GM12878 (cell line): Measurements from ENCODE around the gene HSF4.

ENCODE experiments used
- POLR2AphosphoS5 ChIP-seq: IDR thresholded peaks from 2 replicates; pipeline ENCODE4 v1.6.1; 2011; ENCODE audit warnings: mild to moderate bottlenecking, low read length, inconsistent platforms
- RAD21 ChIP-seq: IDR thresholded peaks from 2 replicates; pipeline ENCODE4 v1.6.1; 2011; ENCODE audit warnings: mild to moderate bottlenecking, low read depth, low read length, moderate library complexity; ENCODE audit not compliant: insufficient read depth

DNA sequence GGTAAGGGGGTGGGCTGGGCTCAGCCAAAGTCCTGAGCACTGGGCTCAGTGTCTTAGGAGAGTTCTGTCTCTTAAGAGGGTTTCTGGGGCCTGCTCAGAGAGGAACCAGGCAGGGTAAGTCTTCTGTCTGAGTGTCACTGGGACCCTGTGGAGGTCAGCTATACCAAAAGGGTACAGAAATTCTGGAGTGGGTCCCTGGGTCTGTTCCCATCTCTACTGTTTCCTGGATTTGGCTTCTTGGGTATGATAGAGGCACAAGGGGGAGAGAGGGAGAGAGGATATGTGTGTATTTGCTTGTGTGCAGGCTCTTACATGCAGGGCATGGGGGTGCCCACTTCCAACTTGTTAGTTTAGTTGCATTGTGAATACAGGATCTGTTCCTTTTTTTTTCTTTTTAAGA lies 29.0 kb downstream of the HSF4 start:
- TF ChIP-seq POLR2AphosphoS5, result no peak
- no peak for TF ChIP-seq RAD21
